Activated naive CD4-positive, alpha-beta T cell (primary cell): Measurements from ENCODE around the gene CD207.
"Not testable (repeated sequence)": the region's sequence is repeated elsewhere in the genome, so short reads cannot be mapped to it uniquely, and the experiment has no call there.

Experiments used
- DNase-seq, 4 experiments: peaks; one replicate each; lab custom pipeline; 2025; lab: John Stamatoyannopoulos, UW

The CD207 gene

DNA sequence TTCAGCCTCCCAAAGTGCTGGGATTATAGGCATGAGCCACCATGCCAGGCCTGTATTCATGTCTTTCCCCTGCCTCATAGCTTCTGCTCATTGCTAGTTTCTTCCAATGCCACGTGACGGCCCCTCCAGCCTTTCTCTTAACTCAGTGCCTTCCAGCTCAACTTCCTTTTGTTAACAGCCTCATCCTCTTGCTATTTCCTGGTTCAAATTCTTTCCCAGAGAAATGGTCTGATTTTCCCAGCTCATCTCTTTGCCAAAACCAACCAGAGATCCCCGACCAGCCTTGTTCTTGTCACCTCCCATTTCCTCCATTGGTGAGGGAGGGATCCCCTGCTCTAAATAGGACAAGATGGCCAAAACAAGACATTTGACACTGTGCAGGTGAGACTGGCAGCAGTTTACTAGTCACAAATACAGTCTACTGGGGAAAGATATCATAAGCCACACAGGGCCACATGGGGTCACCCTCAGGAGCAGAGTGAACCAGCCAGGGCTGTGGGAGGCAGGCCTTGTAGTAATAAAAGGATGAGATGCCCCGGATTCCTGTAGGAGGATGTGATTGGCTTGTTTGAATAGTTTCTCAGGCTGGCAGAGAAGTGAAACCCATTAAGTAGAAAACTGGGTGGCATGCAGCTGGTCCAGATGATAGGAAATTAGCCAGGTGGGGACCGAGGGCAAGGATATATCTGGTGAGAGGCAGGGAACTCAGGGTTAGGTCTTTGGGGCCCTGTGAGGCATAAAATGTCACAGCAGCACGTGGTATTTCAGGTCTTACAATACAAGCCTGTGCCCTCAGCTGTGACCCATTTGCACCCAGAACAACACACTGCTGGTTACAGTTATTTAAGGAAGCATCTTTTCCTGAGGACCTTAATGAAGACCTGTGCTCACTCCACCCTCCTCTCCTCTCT lies 6.4 kb downstream of the CD207 start:
- DNase-seq: no peak

DNA sequence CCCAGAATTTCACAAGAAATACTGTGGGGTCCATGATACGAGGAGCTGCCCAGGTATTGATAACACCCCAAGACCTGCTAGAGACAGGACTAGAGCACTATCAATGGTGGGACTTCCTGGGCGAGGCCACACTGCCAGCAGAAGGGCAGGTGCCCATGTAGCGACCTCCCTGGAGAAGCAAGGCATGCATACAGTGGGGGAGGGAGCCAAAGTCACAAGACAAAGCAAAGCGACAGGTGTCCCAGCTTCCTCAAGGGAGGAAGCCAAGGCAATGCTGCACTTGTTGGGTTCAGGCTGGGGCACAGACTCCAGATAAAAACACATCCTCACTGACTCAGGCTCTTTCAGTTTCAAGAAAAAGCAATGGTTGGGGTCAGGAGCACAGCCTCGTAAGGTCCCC lies 7.5 kb downstream of the CD207 start:
- DNase-seq: no peak

DNA sequence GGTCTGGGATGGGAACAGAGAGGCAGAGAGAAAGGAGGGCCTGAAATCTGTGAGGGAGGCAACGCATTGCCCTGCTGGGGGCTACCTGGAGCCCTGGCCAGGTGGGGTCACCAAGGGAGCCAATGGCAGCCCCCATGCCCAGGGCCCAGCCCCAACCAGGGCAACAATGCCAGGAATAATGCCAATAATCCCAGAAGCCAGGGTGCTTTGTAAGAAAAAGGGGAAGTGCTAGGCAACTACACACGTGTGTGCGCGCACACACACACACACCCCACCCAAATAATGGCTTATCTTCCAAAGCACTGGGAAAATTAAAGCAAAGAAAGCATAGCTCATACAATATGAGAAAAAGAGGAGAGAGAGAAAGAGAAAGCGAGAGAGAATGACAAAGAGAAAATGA lies 8.2 kb downstream of the CD207 start:
- DNase-seq: no peak

DNA sequence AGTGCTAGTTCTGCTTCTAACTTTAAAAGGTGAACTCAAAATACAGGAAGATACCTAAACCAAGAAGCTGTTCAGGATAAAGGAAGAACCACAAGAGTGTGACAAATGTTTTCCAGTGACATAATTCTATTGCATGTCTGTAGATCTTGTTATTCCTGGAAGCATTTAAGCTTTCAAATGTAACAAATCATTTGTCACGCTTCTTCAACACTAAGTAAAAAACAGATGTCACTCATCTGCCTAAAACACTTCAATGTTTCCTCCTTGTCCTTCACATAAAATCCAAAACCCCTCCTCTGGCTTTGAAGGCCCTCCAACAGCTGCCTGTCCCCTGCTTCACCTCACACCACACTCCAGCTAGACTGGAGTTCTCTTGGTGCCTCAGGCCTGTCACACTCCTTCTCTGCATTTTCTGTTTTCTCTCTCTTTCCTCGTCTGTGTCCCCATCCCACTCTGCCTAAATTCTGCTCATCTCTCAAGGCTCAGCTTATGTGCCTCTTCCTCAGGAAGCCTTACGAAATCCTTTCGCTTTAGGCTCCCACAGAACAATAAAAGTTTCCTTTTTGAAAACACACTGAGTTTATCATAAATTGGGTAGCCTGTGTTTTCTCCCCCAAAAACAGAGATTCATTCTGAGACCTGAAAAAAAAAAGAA lies 8.8 kb downstream of the CD207 start:
- DNase-seq: no peak

DNA sequence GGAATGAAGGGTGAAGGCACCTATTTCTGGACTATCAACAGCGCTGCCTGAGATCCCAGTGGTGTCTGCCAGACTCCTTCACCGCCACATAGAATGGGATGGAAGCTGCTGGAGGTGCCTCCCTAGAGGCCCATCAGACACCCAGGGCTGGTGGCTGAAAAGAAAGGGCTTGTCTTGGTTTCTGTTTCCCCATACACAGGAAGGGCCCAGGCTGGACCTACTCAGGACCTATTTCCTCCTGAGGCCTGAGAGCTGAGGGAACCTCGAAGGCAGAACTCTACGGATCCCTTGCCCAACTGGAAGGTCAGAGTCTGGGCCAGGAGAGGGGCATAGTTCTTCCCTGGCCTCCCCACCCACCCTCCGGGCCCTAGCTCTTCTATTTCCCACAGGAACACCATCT lies 12.4 kb downstream of the CD207 start:
- DNase-seq: no peak

DNA sequence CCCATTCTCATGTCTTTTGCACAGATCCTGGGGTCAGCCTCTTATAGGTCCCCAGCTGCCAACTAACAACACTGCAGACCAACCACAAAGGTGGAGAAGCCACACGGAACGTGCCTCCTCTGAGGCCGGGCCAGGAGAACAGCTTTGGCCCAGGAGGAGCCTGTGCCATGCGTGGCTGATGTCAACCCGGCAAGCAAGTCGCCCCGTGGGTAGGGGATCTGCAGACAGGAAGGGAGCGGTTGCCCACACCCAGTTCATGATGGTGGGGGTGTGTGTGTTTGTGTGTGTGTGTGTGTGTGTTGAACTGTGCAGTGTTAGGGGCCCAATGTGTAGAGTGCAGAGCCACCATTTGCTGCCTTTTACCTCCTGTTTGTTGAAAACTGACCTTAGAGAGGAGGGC lies 12.8 kb downstream of the CD207 start:
- DNase-seq: no peak

DNA sequence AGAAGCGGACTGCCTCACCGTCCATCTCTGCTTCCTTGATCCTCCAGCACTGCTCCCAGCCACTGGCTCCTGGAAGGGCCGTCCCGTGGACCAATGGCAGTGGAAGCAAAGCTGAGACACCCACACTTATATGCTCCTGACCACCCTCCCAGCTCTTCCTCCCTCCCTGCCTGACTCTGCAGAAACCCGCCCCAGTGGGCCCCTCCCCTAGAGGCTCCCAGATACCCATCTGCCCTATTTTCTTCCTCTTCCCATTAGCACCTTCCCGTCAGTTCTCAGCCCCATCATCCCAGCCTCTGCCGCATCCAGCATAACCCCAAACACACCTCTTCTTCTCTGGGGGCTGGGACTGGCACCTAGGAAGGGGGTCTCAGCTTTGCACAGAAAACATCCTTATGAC lies 15.1 kb downstream of the CD207 start, which contains the start of gene CLEC4F:
Gene CLEC4F (minus strand): TSS at position 101 of the 400 bp plus-strand sequence. CDS start 76 bp downstream, at position 25.
- no peak for DNase-seq

DNA sequence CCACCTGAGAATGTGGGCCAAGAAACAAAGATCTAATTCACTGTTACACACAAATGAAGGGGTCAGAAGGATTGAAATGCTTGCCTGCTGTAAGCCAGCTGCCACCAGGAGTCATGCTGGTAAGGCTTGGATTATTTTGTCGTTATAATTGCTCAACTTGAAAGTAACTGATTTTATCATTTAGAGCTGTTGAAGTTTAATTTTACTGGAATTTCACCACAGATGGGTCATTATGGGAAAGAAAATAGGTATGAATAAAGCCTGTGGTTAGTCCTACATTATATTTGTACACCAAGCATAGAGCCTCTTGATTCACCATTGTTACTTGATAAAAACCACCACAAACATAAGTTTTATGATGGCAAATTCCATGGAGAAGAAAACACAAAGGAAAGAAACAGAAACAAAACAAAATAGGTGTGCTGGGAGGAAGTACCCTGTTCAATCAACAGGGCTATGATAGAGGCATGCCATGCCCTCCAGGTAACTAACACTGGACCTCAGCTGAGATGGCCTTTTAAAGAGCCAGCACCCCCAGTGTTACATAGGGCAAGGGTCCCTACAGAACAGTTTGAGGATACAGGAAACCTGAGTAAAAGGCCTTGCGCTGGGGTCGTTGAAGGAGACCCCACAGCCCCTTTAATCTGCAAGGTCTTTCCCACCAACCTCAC lies 18.2 kb downstream of the CD207 start:
- DNase-seq: no peak

DNA sequence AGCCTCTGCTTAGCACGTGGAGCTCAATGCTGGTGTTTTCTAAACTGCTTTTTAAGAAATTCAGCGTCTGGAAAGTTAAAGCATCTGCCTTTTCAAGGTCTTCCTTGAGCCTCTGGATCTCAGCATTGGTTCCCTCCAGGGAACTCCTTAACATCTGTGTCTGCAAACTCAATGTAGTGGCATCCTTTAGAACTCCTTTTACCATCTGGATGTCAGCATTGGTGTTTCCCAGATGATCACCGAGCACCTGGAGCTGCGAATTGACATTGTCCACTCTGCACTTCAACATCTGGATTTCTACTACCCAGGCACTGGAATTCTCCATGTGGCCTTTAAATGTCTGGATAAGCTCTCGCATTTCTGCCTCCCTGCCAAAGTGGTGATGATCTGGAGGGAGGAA lies 18.9 kb downstream of the CD207 start:
- DNase-seq: no peak

DNA sequence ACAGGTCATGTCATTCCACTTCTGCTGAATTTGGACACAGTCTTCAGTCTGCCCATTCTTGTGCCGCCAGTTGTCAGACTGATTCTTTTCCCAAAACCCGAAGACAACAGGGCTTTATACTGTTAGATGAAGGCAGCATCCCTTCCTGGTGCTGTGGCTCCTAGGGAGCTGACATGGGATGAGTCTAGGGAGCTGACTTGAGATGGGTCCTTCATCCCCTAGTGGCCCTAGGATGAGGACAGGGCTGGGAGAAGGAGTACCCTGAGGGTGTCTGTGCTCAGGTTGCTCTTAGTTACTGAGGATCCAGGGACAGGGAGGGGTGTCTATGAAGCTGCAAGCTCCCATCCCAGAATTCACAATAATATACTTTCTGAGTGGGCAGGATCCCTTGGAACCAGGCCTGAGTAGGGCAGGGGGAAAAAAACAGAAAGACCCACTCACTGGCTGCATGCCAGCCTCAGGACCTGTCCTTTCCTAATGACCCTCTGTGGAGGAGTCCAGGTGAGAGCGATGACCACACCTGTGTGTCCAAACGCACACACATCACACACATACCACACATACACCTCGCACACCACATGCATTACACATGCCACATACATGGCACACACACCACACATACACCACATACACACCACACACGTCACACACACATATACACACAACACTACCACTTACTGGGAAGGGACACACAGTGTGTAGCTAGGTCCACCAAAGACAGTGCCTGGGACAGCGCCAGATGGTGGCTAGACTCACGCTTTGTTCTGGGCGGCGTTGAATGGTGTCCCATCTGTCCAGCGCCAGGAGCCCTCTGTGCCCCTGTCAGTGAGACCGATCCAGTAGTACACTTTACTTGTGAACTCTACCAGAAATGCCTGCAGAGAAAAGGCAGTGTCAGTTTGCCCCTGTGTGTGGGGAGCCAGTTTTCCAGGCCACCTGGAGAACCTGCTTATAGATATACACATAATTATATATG lies 26.3 kb downstream of the CD207 start:
- no peak for DNase-seq

DNA sequence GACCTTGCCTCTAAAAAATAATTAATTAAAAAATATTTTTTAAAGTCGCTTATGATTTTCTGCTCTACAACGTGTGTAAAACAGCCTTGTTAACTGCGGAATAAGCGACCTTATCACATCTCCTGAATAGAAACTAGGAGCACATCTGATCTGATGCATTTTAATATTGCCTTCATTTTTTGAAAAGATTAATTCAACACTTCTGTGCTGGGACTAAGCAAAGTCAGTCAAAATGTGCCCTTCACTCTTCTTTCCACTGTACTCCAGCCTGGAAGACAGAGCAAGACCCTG lies 27.8 kb downstream of the CD207 start:
- DNase-seq: no peak

DNA sequence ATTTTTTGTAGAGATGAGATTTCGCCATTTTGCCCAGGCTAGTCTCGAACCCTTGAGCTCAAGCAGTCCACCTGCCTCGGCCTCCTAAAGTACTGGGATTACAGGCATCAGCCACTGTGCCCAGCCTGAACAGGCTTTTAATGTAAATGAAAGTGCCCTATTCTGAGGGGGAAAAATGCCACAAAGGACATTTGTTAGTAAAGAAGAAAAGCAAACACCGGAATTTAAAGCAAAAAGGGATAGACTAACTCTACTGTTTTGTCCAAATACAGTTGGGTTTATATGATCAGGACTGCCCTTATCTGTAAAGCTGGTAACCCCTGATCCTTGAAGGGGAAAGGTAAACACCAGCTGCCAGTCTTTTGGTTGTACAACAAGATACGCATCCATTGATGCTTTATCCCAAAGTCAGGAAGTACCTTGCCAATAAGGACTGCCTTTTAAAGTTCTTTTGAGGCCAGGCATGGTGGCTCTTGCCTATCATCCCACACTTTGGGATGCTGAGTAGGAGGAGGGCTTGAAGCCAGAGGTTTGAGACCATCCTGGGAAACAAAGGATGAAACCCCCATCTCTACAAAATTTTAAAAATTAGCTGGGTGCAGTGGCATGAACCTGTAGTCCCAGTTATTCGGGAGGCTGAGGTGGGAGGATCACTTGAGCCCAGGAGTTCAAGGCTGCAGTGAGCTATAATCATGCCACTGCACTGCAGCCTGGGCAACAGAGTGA lies 28.4 kb downstream of the CD207 start:
- DNase-seq: no peak

DNA sequence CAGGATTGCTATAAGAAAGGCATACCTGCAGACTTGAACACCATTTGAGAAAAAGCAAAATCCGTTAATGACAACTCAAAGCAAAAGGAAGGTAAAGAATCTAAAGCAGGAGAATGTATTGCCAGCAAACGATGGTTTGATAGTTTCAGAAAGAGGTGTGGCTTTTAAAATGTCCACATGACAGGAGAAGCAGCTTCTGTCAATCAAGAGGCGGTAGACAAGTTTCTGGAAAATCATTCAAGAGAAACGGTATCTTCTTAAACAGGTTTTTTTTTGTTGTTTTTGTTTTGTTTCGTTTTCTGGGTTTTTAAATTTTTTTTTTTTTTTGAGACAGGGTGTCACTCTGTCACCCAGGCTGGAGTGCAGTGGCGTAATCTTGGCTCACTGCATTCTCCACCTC lies 29.0 kb downstream of the CD207 start:
- no peak for DNase-seq

DNA sequence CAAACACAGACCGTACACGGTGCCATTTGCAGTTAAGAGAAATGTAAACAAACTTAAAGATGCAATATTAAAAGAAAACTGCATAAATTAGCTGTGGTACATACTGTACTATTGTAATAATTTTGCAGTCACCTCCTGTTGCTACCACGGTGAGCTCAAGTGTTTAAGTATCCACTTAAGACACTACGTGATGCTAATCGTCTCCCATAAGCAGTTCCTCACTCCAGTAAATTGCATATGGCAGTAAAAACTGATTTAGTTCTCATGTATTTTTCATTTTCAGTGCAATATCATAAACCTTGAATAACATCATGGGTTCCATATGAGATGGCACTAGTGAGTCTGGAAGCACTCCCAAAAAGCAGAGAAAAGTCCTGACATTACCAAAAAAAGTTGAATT lies 29.6 kb downstream of the CD207 start:
- no peak for DNase-seq

DNA sequence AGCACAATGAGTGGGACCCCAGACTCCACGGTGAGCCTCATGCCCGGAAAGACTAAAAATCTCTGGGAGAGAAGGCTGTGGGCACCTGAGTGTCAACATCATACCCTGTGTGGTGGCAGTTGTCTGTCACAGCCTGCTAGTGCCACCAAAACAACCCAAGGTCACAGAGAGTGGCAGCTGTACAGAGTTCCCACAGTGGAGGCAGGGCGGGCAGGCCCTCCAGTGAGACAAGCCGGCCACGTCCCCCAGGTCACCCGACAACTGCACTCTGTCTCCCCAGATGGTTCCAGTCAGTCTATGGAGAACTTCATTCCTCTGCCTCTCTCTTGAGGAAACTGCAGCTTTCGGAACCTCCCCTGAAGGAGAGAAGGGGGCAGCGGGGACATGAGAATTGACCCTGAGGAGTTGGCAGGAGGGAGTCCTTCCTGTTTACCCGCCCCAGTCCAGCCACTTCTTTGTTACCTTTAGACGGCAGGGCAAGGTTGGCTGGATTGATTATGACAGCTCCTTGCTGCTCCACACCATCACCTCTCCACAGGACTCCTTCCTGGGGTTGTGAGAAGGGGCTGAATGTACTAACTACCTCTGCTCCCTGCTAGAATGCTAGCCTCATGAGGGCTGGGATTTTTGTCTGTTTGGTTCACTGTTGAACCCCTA lies 33.9 kb downstream of the CD207 start:
- no peak for DNase-seq

DNA sequence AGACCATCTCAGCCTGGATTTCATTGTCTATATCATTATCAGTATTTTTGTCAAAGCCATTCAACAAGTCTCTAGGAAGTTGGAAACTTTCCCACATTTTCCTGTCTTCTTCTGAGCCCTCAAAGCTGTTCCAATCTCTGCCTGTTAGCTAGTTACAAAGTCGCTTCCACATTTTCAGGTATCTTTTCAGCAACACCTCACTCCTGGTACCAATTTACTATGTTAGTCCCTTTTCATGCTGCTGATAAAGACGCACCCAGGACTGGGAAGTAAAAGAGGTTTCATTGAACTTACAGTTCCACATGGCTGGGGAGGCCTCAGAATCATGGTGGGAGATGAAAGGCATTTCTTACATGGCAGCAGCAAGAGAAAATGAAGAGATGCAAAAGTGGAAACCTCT lies 35.9 kb downstream of the CD207 start:
- DNase-seq: no peak

DNA sequence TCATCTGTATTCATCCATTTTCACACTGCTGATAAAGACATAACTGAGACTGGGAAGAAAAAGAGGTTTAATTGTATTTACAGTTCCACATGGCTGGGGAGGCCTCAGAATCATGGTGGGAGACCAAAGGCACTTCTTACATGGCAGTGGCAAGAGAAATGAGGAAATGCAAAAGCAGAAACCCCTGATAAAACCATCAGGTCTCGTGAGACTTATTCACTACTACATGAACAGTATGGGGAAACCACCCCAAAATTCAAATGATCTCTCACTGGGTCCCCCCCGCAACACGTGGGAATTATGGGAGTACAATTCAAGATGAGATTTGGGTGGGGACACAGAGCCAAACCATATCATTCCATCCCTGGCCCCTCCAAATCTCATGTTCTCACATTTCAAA lies 37.6 kb downstream of the CD207 start:
- not testable (repeated sequence) for DNase-seq

DNA sequence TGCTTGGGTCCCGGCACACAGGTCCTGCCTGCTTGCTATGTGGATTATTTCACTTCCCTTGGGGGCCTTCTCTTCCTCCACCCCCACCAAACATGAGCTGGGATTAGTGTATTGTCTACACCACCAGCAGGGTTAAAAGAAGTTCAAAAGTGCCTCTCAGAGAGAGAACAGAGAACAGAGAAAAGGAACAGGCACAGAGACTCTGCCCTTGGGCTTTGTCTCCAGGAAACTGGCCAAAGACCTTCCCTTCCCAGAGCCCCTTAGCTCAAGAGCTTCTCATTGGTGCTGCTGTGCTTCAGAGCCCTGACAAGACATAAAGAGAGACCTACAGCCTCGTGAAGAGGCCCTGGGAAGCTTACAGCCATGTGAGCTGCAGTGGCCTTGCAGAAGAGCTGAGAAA lies 38.1 kb downstream of the CD207 start:
- DNase-seq: no peak

DNA sequence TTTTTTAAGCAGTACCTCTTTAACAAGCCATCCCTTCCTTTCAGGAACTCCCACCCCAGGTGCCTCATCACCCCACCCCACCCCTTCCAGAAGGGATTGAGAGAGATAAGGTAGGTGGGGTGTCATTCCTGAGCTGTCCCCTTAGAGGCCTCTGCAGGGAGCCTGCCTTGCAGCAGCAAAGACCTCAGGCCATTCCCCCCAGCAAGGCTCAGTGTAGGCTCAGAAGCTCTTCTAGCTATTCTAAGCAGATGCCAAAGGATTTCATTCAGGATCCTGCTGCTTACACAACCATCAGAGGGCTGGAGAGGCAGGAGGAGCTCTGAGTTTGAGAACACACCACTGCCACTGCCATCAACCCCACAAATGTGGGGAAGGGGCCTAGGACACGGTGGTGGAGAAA lies 39.4 kb downstream of the CD207 start:
- no peak for DNase-seq

DNA sequence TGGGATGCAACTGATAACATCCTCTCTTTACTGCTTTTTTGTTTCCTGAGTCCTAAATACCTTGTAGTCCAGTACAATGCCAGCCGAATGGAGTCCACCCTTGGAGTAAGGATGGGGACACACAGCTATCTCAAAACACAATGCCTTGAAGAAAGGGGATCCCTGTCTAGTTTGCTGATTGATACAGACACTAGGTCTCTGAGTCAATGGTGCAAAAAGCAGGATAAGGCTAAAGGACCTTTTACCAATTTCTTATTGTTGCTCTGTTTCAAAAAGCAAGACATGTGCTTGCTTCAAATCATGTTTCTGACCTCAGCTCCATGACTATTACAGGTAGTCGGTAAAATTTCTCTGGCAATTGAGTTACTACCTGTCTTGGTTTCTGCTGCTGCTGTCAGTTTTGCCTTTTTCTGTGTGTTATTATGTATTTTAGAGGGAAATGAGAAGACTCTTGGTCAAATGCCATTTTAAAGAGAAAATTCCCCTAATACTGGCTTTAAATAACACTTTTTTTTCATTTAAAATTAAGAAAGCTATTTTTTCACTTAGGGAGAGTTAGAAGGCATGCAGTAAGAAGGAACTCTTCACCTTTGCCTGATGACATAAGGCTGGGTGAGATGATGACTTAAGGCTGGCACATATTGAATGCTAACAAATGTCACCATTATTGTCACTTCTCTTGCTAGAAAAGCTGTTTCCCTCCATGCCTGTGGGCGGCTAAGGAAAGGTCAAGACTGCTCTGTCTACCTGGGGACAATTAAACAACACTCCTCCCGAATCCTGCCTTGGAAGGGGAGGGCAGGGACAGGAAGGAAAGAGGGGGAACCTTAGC lies 40.2 kb downstream of the CD207 start:
- DNase-seq: no peak
